ENCODE data around the gene PRND.
"Not testable (repeated sequence)": the region's sequence is repeated elsewhere in the genome, so short reads cannot be mapped to it uniquely, and the experiment has no call there.

Gene PRND

GRCh38 chr20:4697189-4697830, 24.4 kb upstream of the PRND start:
- Mint-ChIP-seq H3K36me3 (ENCODE audit: low read depth) (peaks cover 37% of the 10 kb centered on the region), H3K4me1 (ENCODE audit: low read depth) (peaks cover 16% of the 10 kb centered on the region), H3K27me3 (ENCODE audit: low read depth) (no peaks in the 10 kb centered on the region), H3K9me3 (no peaks in the 10 kb centered on the region), H3K27ac (no peak overlapping the region), H3K4me3 (no peak overlapping the region)
- no peak for DNase-seq (ENCODE audit: low spot score)

- no peaks in the 10 kb centered on the region for H3K9me3 Mint-ChIP-seq
- H3K27ac Mint-ChIP-seq, result no peak overlapping the region
- H3K36me3 Mint-ChIP-seq (ENCODE audit: low read depth), result peaks cover 34% of the 10 kb centered on the region
- H3K27me3 Mint-ChIP-seq (ENCODE audit: low read depth), result no peaks in the 10 kb centered on the region
- no peak overlapping the region for H3K4me3 Mint-ChIP-seq
- no peak for DNase-seq (ENCODE audit: low spot score)
- H3K4me1 Mint-ChIP-seq (ENCODE audit: low read depth), result peaks cover 16% of the 10 kb centered on the region
Measured at GRCh38 chr20:4697831-4698221, 23.9 kb upstream of the PRND start.

GRCh38 chr20:4699216-4699615, 22.5 kb upstream of the PRND start:
- no peak for DNase-seq (ENCODE audit: low spot score)
- no peaks in the 10 kb centered on the region for H3K9me3 Mint-ChIP-seq
- H3K4me3 Mint-ChIP-seq, result no peak overlapping the region
- no peak overlapping the region for H3K27ac Mint-ChIP-seq
- peaks cover 11% of the 10 kb centered on the region for H3K4me1 Mint-ChIP-seq (ENCODE audit: low read depth)
- H3K36me3 Mint-ChIP-seq (ENCODE audit: low read depth), result peaks cover 24% of the 10 kb centered on the region
- H3K27me3 Mint-ChIP-seq (ENCODE audit: low read depth), result no peaks in the 10 kb centered on the region

- Mint-ChIP-seq H3K36me3 (ENCODE audit: low read depth) (peaks cover 24% of the 10 kb centered on the region), H3K4me3 (no peak overlapping the region)
Measured at GRCh38 chr20:4699957-4700356, 21.8 kb upstream of the PRND start.

GRCh38 chr20:4702562-4703280, 19.0 kb upstream of the PRND start:
- H3K4me1 Mint-ChIP-seq (ENCODE audit: low read depth), result peaks cover 2% of the 10 kb centered on the region
- H3K9me3 Mint-ChIP-seq, result no peaks in the 10 kb centered on the region
- no peak for DNase-seq (ENCODE audit: low spot score)
- H3K27me3 Mint-ChIP-seq (ENCODE audit: low read depth), result no peaks in the 10 kb centered on the region
- no peak overlapping the region for H3K27ac Mint-ChIP-seq
- H3K36me3 Mint-ChIP-seq (ENCODE audit: low read depth), result peaks cover 8% of the 10 kb centered on the region
- H3K4me3 Mint-ChIP-seq, result no peak overlapping the region

More at GRCh38 chr20:4699957-4700356, 21.8 kb upstream of the PRND start:
- H3K27me3 Mint-ChIP-seq (ENCODE audit: low read depth), result no peaks in the 10 kb centered on the region
- DNase-seq (ENCODE audit: low spot score), result no peak
- H3K9me3 Mint-ChIP-seq, result no peaks in the 10 kb centered on the region
- H3K4me1 Mint-ChIP-seq (ENCODE audit: low read depth), result peaks cover 11% of the 10 kb centered on the region
- no peak overlapping the region for H3K27ac Mint-ChIP-seq

- H3K4me3 Mint-ChIP-seq, result no peak overlapping the region
Measured at GRCh38 chr20:4703281-4703676, 18.4 kb upstream of the PRND start.

GRCh38 chr20:4706941-4707340, 14.8 kb upstream of the PRND start:
- not testable (repeated sequence) for H3K27ac Mint-ChIP-seq; H3K4me3 Mint-ChIP-seq; H3K27me3 Mint-ChIP-seq (ENCODE audit: low read depth); DNase-seq (ENCODE audit: low spot score); H3K36me3 Mint-ChIP-seq (ENCODE audit: low read depth); H3K9me3 Mint-ChIP-seq; H3K4me1 Mint-ChIP-seq (ENCODE audit: low read depth)

More at GRCh38 chr20:4703281-4703676, 18.4 kb upstream of the PRND start:
- Mint-ChIP-seq H3K36me3 (ENCODE audit: low read depth) (peaks cover 8% of the 10 kb centered on the region), H3K4me1 (ENCODE audit: low read depth) (no peaks in the 10 kb centered on the region), H3K27me3 (ENCODE audit: low read depth) (no peaks in the 10 kb centered on the region), H3K27ac (no peak overlapping the region), H3K9me3 (no peaks in the 10 kb centered on the region)
- DNase-seq (ENCODE audit: low spot score), result no peak

GRCh38 chr20:4708036-4708435, 13.7 kb upstream of the PRND start:
- H3K27ac Mint-ChIP-seq, result no peak overlapping the region
- peaks cover 2% of the 10 kb centered on the region for H3K36me3 Mint-ChIP-seq (ENCODE audit: low read depth)
- peaks cover 11% of the 10 kb centered on the region for H3K4me1 Mint-ChIP-seq (ENCODE audit: low read depth)
- no peaks in the 10 kb centered on the region for H3K27me3 Mint-ChIP-seq (ENCODE audit: low read depth)
- H3K4me3 Mint-ChIP-seq, result no peak overlapping the region
- DNase-seq (ENCODE audit: low spot score), result no peak
- no peaks in the 10 kb centered on the region for H3K9me3 Mint-ChIP-seq

GRCh38 chr20:4708856-4709255, 12.9 kb upstream of the PRND start:
- no peaks in the 10 kb centered on the region for H3K9me3 Mint-ChIP-seq
- peaks cover 11% of the 10 kb centered on the region for H3K4me1 Mint-ChIP-seq (ENCODE audit: low read depth)
- DNase-seq (ENCODE audit: low spot score), result no peak

GRCh38 chr20:4709261-4710105, 12.2 kb upstream of the PRND start:
- peaks cover 11% of the 10 kb centered on the region for H3K4me1 Mint-ChIP-seq (ENCODE audit: low read depth)
- H3K36me3 Mint-ChIP-seq (ENCODE audit: low read depth), result peaks cover 2% of the 10 kb centered on the region
- no peaks in the 10 kb centered on the region for H3K9me3 Mint-ChIP-seq
- no peak for DNase-seq (ENCODE audit: low spot score)
- H3K27ac Mint-ChIP-seq, result no peak overlapping the region
- peaks cover 3% of the 10 kb centered on the region for H3K27me3 Mint-ChIP-seq (ENCODE audit: low read depth)
- H3K4me3 Mint-ChIP-seq, result no peak overlapping the region

More at GRCh38 chr20:4708856-4709255, 12.9 kb upstream of the PRND start:
- Mint-ChIP-seq H3K4me3 (no peak overlapping the region), H3K36me3 (ENCODE audit: low read depth) (peaks cover 2% of the 10 kb centered on the region), H3K27me3 (ENCODE audit: low read depth) (peaks cover 3% of the 10 kb centered on the region), H3K27ac (no peak overlapping the region)

GRCh38 chr20:4710106-4710475, 11.6 kb upstream of the PRND start:
- H3K27ac Mint-ChIP-seq, result no peak overlapping the region
- DNase-seq (ENCODE audit: low spot score), result no peak
- no peak overlapping the region for H3K4me3 Mint-ChIP-seq
- H3K27me3 Mint-ChIP-seq (ENCODE audit: low read depth), result peaks cover 3% of the 10 kb centered on the region
- peaks cover 2% of the 10 kb centered on the region for H3K36me3 Mint-ChIP-seq (ENCODE audit: low read depth)
- peaks cover 11% of the 10 kb centered on the region for H3K4me1 Mint-ChIP-seq (ENCODE audit: low read depth)
- no peaks in the 10 kb centered on the region for H3K9me3 Mint-ChIP-seq

GRCh38 chr20:4711511-4711910, 10.2 kb upstream of the PRND start:
- peaks cover 11% of the 10 kb centered on the region for H3K4me1 Mint-ChIP-seq (ENCODE audit: low read depth)
- H3K9me3 Mint-ChIP-seq, result no peaks in the 10 kb centered on the region
- peaks cover 2% of the 10 kb centered on the region for H3K36me3 Mint-ChIP-seq (ENCODE audit: low read depth)
- peak overlapping the region; percentile 36 for H3K4me3 Mint-ChIP-seq
- H3K27me3 Mint-ChIP-seq (ENCODE audit: low read depth), result peaks cover 13% of the 10 kb centered on the region
- no peak for DNase-seq (ENCODE audit: low spot score)
- peak overlapping the region; percentile 77 for H3K27ac Mint-ChIP-seq

GRCh38 chr20:4713401-4713800, 8.3 kb upstream of the PRND start:
- Mint-ChIP-seq H3K4me1 (ENCODE audit: low read depth) (peaks cover 11% of the 10 kb centered on the region), H3K27ac (no peak overlapping the region), H3K9me3 (no peaks in the 10 kb centered on the region), H3K27me3 (ENCODE audit: low read depth) (peaks cover 15% of the 10 kb centered on the region), H3K36me3 (ENCODE audit: low read depth) (peaks cover 2% of the 10 kb centered on the region), H3K4me3 (no peak overlapping the region)
- no peak for DNase-seq (ENCODE audit: low spot score)

- H3K27ac Mint-ChIP-seq, result no peak overlapping the region
- H3K27me3 Mint-ChIP-seq (ENCODE audit: low read depth), result peaks cover 15% of the 10 kb centered on the region
- H3K36me3 Mint-ChIP-seq (ENCODE audit: low read depth), result peaks cover 2% of the 10 kb centered on the region
- DNase-seq (ENCODE audit: low spot score), result no peak
- no peak overlapping the region for H3K4me3 Mint-ChIP-seq
- no peaks in the 10 kb centered on the region for H3K9me3 Mint-ChIP-seq
- H3K4me1 Mint-ChIP-seq (ENCODE audit: low read depth), result peaks cover 11% of the 10 kb centered on the region
Measured at GRCh38 chr20:4714818-4715217, 6.9 kb upstream of the PRND start.
